Lower lobe of right lung (tissue), 2 donors: ENCODE measurements around the gene NCKAP5. TPM values are rescaled to one million over a fixed set of nuclear protein-coding genes. Genes with fewer than 3 reads are reported as not detected.

ENCODE experiments used
- ATAC-seq, 2 donors: fragments of 200-7000 bp; cut with Tn5 transposase; one replicate each; pipeline ENCODE4 v1.9.1; 2020 to 2022; ENCODE audit warnings: mild to moderate bottlenecking in 2 of 2, moderate library complexity in 2 of 2
- DNase-seq: peaks from one replicate; pipeline ENCODE4 v3.0.0-alpha.2; 2020
- H3K27ac ChIP-seq: fragments of 200-600 bp; one replicate; pipeline ENCODE4 v1.8.0; 2022
- H3K27me3 ChIP-seq: fragments of 200-600 bp; one replicate; pipeline ENCODE4 v1.8.0; 2022; ENCODE audit warnings: low read depth
- H3K36me3 ChIP-seq: fragments of 200-600 bp; one replicate; pipeline ENCODE4 v1.8.0; 2022; ENCODE audit warnings: mild to moderate bottlenecking
- H3K4me1 ChIP-seq: fragments of 200-600 bp; one replicate; pipeline ENCODE4 v1.8.0; 2022
- H3K4me3 ChIP-seq: fragments of 200-600 bp; one replicate; pipeline ENCODE4 v1.8.0; 2022; ENCODE audit warnings: mild to moderate bottlenecking
- H3K9me3 ChIP-seq: fragments of 200-600 bp; one replicate; pipeline ENCODE4 v1.8.0; 2022
- intact Hi-C: fragments of 100-400 bp; cut with DNase I; formaldehyde crosslinking; loops from one replicate; pipeline ENCODE4 v1.11.0; 2022
- total RNA-seq: library from RNA; stranded (reverse); fragmentation: NEBNext Ultra II Directional; extraction: Animal tissue kit (Norgen Biotek cat#: 25700); gene quantifications from one replicate; pipeline ENCODE4 v1.2.1, GENCODE V29; 2021
- TF ChIP-seq, protein P1 (sequence below): fragments of 200-600 bp; IDR thresholded peaks from one replicate; pipeline ENCODE4 v1.8.0; 2022; ENCODE audit warnings: antibody characterized with exemption, mild to moderate bottlenecking
- donor health status: DM: no; HTN: yes; CAD: no; lungs with severe emphysema.

Gene NCKAP5
- total RNA-seq, 1 donor from 2014 or later = 34.6 TPM

GRCh38 chr2:133553838-133554408 lies 14.3 kb downstream of the NCKAP5 start:
- no peaks in the 10 kb centered on the region for H3K4me1 ChIP-seq
- H3K4me3 ChIP-seq = no peak overlapping the region
- no peaks in the 10 kb centered on the region for H3K9me3 ChIP-seq
- no peak overlapping the region for H3K27ac ChIP-seq
- DNase-seq (no peak), ATAC-seq (no peak)
- TF ChIP-seq, protein P1, sequence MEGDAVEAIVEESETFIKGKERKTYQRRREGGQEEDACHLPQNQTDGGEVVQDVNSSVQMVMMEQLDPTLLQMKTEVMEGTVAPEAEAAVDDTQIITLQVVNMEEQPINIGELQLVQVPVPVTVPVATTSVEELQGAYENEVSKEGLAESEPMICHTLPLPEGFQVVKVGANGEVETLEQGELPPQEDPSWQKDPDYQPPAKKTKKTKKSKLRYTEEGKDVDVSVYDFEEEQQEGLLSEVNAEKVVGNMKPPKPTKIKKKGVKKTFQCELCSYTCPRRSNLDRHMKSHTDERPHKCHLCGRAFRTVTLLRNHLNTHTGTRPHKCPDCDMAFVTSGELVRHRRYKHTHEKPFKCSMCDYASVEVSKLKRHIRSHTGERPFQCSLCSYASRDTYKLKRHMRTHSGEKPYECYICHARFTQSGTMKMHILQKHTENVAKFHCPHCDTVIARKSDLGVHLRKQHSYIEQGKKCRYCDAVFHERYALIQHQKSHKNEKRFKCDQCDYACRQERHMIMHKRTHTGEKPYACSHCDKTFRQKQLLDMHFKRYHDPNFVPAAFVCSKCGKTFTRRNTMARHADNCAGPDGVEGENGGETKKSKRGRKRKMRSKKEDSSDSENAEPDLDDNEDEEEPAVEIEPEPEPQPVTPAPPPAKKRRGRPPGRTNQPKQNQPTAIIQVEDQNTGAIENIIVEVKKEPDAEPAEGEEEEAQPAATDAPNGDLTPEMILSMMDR = no peak
- no peaks in the 10 kb centered on the region for H3K27me3 ChIP-seq
- intact Hi-C loops = no loop called here
- no peaks in the 10 kb centered on the region for H3K36me3 ChIP-seq

- Histone ChIP-seq H3K9me3 (no peaks in the 10 kb centered on the region), H3K4me3 (no peak overlapping the region), H3K4me1 (no peaks in the 10 kb centered on the region), H3K27me3 (no peaks in the 10 kb centered on the region), H3K27ac (no peak overlapping the region), H3K36me3 (no peaks in the 10 kb centered on the region)
- DNase-seq (no peak), ATAC-seq (no peak)
- intact Hi-C loops = no loop called here
- TF ChIP-seq, protein P1 = no peak
These were observed 15.0 kb downstream of the NCKAP5 start for GRCh38 chr2:133553251-133553650.

- H3K27ac ChIP-seq = no peak overlapping the region
- H3K36me3 ChIP-seq = no peaks in the 10 kb centered on the region
- H3K9me3 ChIP-seq = no peaks in the 10 kb centered on the region
- intact Hi-C loops = no loop called here
- TF ChIP-seq, protein P1 = no peak
- H3K4me3 ChIP-seq = no peak overlapping the region
- DNase-seq (no peak), ATAC-seq (no peak)
- no peaks in the 10 kb centered on the region for H3K27me3 ChIP-seq
- H3K4me1 ChIP-seq = no peaks in the 10 kb centered on the region
These were observed 15.4 kb downstream of the NCKAP5 start for GRCh38 chr2:133552821-133553220.

DNA sequence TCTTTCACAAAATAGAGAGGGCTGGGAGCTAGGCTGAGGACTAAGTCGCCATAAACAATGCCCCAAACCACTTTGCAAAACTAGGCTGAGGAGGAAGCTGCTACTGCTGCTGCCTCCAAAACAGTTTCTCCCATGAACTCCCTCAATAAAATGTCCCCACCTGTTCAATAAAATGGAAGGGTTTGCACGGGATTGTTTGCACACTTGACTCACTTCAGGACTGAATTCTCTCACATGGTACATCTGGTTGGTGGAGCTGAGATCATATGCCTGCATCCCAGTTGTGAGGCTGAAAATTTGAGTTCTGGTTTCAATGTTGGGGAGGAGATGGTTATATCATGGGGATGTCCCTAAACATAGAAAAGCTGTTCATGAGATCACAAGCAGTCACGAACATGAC lies 26.5 kb downstream of the NCKAP5 start:
- no peak for ATAC-seq
- TF ChIP-seq, protein P1 = no peak
- no peaks in the 10 kb centered on the region for H3K27me3 ChIP-seq
- no peak for DNase-seq
- no peaks in the 10 kb centered on the region for H3K4me1 ChIP-seq
- H3K4me3 ChIP-seq = no peak overlapping the region
- H3K36me3 ChIP-seq = no peaks in the 10 kb centered on the region
- H3K27ac ChIP-seq = no peak overlapping the region
- intact Hi-C loops = no loop called here
- H3K9me3 ChIP-seq = no peaks in the 10 kb centered on the region

- ATAC-seq (no peak), DNase-seq (no peak)
- Histone ChIP-seq H3K36me3 (no peaks in the 10 kb centered on the region), H3K27ac (no peak overlapping the region), H3K4me1 (no peaks in the 10 kb centered on the region), H3K4me3 (no peak overlapping the region), H3K27me3 (no peaks in the 10 kb centered on the region), H3K9me3 (no peaks in the 10 kb centered on the region)
- TF ChIP-seq, protein P1 = no peak
- intact Hi-C loops = no loop called here
These were observed 26.9 kb downstream of the NCKAP5 start for GRCh38 chr2:133541376-133541775.
